ENCODE data around the gene FAM131B.

Gene FAM131B

GRCh38 chr7:143369678-143370651 is 7.5 kb upstream of the FAM131B start:
- Histone ChIP-seq H3K27me3 (ENCODE audit: insufficient read depth, insufficient read length) (peaks cover 2% of the 10 kb centered on the region), H3K9me3 (ENCODE audit: insufficient read depth, low read length) (no peaks in the 10 kb centered on the region), H3K9ac (ENCODE audit: insufficient read length, low read depth) (no peak overlapping the region), H3K4me3 (ENCODE audit: insufficient read length, low read depth) (no peak overlapping the region), H3K4me1 (ENCODE audit: insufficient read depth, insufficient read length) (no peaks in the 10 kb centered on the region), H3K36me3 (ENCODE audit: insufficient read depth, insufficient read length, low read length) (no peaks in the 10 kb centered on the region)
- peak; percentile 56 for DNase-seq (ENCODE audit: low read depth, low spot score)
- no peak for TF ChIP-seq ZNF274 (IDR thresholded peaks at IDR 0.05; ENCODE audit: low read depth, low read length)
- TF ChIP-seq SUZ12 (IDR thresholded peaks at IDR 0.05; ENCODE audit: extremely low read depth, insufficient read depth, insufficient read length): no peak
- no peak for TF ChIP-seq YY1 (IDR thresholded peaks at IDR 0.05; ENCODE audit: insufficient read depth, insufficient read length)

- DNase-seq (ENCODE audit: low read depth, low spot score): no peak
- Histone ChIP-seq H3K4me3 (ENCODE audit: insufficient read length, low read depth) (no peak overlapping the region), H3K27me3 (ENCODE audit: insufficient read depth, insufficient read length) (peaks cover 18% of the 10 kb centered on the region), H3K4me1 (ENCODE audit: insufficient read depth, insufficient read length) (no peaks in the 10 kb centered on the region), H3K36me3 (ENCODE audit: insufficient read depth, insufficient read length, low read length) (no peaks in the 10 kb centered on the region), H3K9ac (ENCODE audit: insufficient read length, low read depth) (no peak overlapping the region), H3K9me3 (ENCODE audit: insufficient read depth, low read length) (no peaks in the 10 kb centered on the region)
- TF ChIP-seq YY1 (IDR thresholded peaks at IDR 0.05; ENCODE audit: insufficient read depth, insufficient read length) (no peak), ZNF274 (IDR thresholded peaks at IDR 0.05; ENCODE audit: low read depth, low read length) (no peak), SUZ12 (IDR thresholded peaks at IDR 0.05; ENCODE audit: extremely low read depth, insufficient read depth, insufficient read length) (no peak)
Measured at GRCh38 chr7:143368387-143368786, 5.9 kb upstream of the FAM131B start.

GRCh38 chr7:143367972-143368371 is 5.5 kb upstream of the FAM131B start:
- H3K9me3 ChIP-seq (ENCODE audit: insufficient read depth, low read length): no peaks in the 10 kb centered on the region
- H3K27me3 ChIP-seq (ENCODE audit: insufficient read depth, insufficient read length): peaks cover 22% of the 10 kb centered on the region
- H3K36me3 ChIP-seq (ENCODE audit: insufficient read depth, insufficient read length, low read length): no peaks in the 10 kb centered on the region
- no peak overlapping the region for H3K4me3 ChIP-seq (ENCODE audit: insufficient read length, low read depth)
- H3K9ac ChIP-seq (ENCODE audit: insufficient read length, low read depth): no peak overlapping the region
- DNase-seq (ENCODE audit: low read depth, low spot score): no peak
- no peaks in the 10 kb centered on the region for H3K4me1 ChIP-seq (ENCODE audit: insufficient read depth, insufficient read length)
- no peak for TF ChIP-seq YY1 (IDR thresholded peaks at IDR 0.05; ENCODE audit: insufficient read depth, insufficient read length)
- TF ChIP-seq SUZ12 (IDR thresholded peaks at IDR 0.05; ENCODE audit: extremely low read depth, insufficient read depth, insufficient read length): no peak
- no peak for TF ChIP-seq ZNF274 (IDR thresholded peaks at IDR 0.05; ENCODE audit: low read depth, low read length)

GRCh38 chr7:143363016-143363937 is 764 bp upstream of the FAM131B start:
- Histone ChIP-seq H3K27me3 (ENCODE audit: insufficient read depth, insufficient read length) (peaks cover 43% of the 10 kb centered on the region), H3K9ac (ENCODE audit: insufficient read length, low read depth) (peak overlapping the region; percentile 56), H3K36me3 (ENCODE audit: insufficient read depth, insufficient read length, low read length) (no peaks in the 10 kb centered on the region), H3K9me3 (ENCODE audit: insufficient read depth, low read length) (no peaks in the 10 kb centered on the region), H3K4me1 (ENCODE audit: insufficient read depth, insufficient read length) (no peaks in the 10 kb centered on the region), H3K4me3 (ENCODE audit: insufficient read length, low read depth) (peak overlapping the region; percentile 32)
- no peak for DNase-seq (ENCODE audit: low read depth, low spot score)
- TF ChIP-seq ZNF274 (IDR thresholded peaks at IDR 0.05; ENCODE audit: low read depth, low read length): no peak
- TF ChIP-seq SUZ12 (IDR thresholded peaks at IDR 0.05; ENCODE audit: extremely low read depth, insufficient read depth, insufficient read length): no peak
- no peak for TF ChIP-seq YY1 (IDR thresholded peaks at IDR 0.05; ENCODE audit: insufficient read depth, insufficient read length)

- Histone ChIP-seq H3K4me3 (ENCODE audit: insufficient read length, low read depth) (peak overlapping the region; percentile 62), H3K4me1 (ENCODE audit: insufficient read depth, insufficient read length) (no peaks in the 10 kb centered on the region)
- no peak for DNase-seq (ENCODE audit: low read depth, low spot score)
Measured at GRCh38 chr7:143361552-143362130, 872 bp downstream of the FAM131B start.

GRCh38 chr7:143360788-143361551 is 1.5 kb downstream of the FAM131B start:
- no peak overlapping the region for H3K9ac ChIP-seq (ENCODE audit: insufficient read length, low read depth)
- no peaks in the 10 kb centered on the region for H3K4me1 ChIP-seq (ENCODE audit: insufficient read depth, insufficient read length)
- peaks cover 43% of the 10 kb centered on the region for H3K27me3 ChIP-seq (ENCODE audit: insufficient read depth, insufficient read length)
- no peaks in the 10 kb centered on the region for H3K9me3 ChIP-seq (ENCODE audit: insufficient read depth, low read length)
- H3K4me3 ChIP-seq (ENCODE audit: insufficient read length, low read depth): peak overlapping the region; percentile 26
- TF ChIP-seq SUZ12 (IDR thresholded peaks at IDR 0.05; ENCODE audit: extremely low read depth, insufficient read depth, insufficient read length) (no peak), YY1 (IDR thresholded peaks at IDR 0.05; ENCODE audit: insufficient read depth, insufficient read length) (no peak), ZNF274 (IDR thresholded peaks at IDR 0.05; ENCODE audit: low read depth, low read length) (no peak)
- DNase-seq (ENCODE audit: low read depth, low spot score): no peak
- H3K36me3 ChIP-seq (ENCODE audit: insufficient read depth, insufficient read length, low read length): peaks cover 8% of the 10 kb centered on the region

More at GRCh38 chr7:143361552-143362130, 872 bp downstream of the FAM131B start:
- Histone ChIP-seq H3K9ac (ENCODE audit: insufficient read length, low read depth) (no peak overlapping the region), H3K36me3 (ENCODE audit: insufficient read depth, insufficient read length, low read length) (peaks cover 6% of the 10 kb centered on the region), H3K27me3 (ENCODE audit: insufficient read depth, insufficient read length) (peaks cover 43% of the 10 kb centered on the region), H3K9me3 (ENCODE audit: insufficient read depth, low read length) (no peaks in the 10 kb centered on the region)
- TF ChIP-seq ZNF274 (IDR thresholded peaks at IDR 0.05; ENCODE audit: low read depth, low read length) (no peak), YY1 (IDR thresholded peaks at IDR 0.05; ENCODE audit: insufficient read depth, insufficient read length) (no peak), SUZ12 (IDR thresholded peaks at IDR 0.05; ENCODE audit: extremely low read depth, insufficient read depth, insufficient read length) (no peak)
